HPDE6-E6E7 (cell line): ENCODE data around the gene CXCL3.

Experiments used
- DNase-seq: peaks from one replicate; pipeline ENCODE4 v3.0.0; 2011; ENCODE audit warnings: missing footprints; ENCODE audit errors: extremely low spot score

Gene CXCL3

DNA sequence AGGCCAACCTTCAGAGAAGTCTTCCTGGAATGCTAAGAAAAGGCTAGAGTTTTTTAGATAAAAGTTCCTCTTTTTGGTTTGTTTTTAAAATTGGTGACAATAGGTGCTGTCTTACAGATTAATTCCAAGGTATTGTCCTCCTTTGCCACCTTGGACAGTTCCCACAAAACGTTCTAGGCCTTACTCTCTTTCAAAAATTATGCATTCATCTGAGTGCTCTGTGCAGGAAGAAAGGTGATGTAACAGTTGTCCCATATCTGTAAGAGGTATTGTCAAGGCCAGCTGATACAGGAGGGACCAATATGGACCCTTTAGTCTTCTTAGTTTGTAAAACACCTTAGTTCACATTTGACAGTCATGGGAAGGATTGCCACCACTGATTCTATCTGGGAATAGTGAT is 24.2 kb downstream of the CXCL3 start:
- no peak for DNase-seq

DNA sequence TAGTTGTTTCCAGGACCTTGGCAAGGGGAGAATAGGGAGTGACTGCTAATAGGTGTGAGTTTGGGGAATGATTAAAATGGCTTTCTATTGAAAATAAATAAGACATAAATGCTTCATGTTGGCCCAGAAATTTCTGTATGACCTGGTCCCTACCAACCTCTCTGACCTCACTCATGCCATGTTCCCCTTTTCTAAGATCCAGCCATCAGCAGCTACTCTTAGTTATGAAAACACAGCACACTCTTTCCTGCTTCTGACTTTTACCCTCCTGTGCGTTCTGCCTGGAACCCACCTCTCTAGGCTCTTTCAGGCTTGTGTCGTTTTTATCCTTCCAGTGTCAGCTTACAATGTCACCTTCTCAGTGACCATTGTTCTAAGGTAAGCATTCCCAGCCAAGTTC is 25.2 kb downstream of the CXCL3 start:
- DNase-seq = no peak

GRCh38 chr4:74012130-74012529 is 26.4 kb downstream of the CXCL3 start:
- DNase-seq = no peak

DNA sequence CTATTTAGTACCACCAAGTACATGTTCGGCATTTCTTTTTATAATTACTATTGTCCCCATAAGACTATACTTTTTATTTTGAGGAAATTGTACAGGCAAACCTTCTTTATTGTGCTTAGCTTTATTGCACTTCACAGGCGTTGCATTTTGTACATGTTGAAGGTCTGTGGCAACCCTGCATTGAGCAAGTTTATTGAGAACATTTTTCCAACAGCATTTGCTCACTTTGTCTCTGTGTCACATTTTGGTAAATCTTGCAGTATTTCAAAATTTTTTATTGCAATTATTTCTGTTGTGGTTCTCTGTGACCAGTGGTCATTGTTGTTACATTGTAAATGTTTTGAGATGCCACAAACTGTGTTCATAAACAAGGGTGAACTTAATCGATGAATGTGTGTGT is 29.2 kb downstream of the CXCL3 start:
- no peak for DNase-seq

GRCh38 chr4:74006009-74006476 is 32.4 kb downstream of the CXCL3 start:
- no peak for DNase-seq

GRCh38 chr4:74005528-74005927 is 33.0 kb downstream of the CXCL3 start:
- DNase-seq = no peak

DNA sequence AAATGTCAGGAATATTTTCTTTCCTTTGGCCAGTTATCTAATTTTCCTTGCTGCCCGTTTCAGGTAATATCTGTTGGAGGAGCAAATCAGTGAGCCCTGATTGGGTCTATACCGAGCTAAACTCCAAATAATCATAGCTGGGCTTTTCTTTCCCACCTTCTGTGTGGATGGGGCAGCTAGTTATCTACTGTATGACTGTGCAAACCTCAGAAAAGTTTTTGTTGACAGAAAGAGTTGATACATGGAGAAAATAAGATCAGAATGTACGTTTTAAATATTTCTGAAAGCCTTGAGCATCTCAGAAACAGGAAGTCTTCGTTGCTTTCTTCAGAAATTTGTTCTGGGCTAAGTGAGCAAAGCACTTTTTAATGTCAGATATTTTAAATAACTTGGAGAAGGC is 33.8 kb downstream of the CXCL3 start:
- no peak for DNase-seq

DNA sequence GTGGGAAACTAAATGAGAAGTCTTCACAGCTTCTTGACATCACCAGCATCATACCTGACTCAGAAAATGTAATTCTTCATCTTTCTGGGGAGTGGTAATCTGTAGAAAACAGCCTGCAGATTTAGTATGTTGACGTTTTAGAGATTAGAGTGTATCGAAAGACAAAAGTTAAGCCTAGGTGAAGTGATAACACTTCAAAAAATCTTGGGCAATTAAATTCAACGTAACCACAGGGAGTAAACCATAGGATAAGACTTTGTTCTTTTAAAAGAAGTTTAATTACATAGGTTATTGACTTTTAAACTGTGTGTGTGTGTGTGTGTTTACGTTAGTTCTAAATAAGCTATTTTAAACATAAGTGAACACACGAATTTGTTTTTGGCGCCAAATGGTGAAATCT is 38.2 kb downstream of the CXCL3 start:
- DNase-seq = no peak

DNA sequence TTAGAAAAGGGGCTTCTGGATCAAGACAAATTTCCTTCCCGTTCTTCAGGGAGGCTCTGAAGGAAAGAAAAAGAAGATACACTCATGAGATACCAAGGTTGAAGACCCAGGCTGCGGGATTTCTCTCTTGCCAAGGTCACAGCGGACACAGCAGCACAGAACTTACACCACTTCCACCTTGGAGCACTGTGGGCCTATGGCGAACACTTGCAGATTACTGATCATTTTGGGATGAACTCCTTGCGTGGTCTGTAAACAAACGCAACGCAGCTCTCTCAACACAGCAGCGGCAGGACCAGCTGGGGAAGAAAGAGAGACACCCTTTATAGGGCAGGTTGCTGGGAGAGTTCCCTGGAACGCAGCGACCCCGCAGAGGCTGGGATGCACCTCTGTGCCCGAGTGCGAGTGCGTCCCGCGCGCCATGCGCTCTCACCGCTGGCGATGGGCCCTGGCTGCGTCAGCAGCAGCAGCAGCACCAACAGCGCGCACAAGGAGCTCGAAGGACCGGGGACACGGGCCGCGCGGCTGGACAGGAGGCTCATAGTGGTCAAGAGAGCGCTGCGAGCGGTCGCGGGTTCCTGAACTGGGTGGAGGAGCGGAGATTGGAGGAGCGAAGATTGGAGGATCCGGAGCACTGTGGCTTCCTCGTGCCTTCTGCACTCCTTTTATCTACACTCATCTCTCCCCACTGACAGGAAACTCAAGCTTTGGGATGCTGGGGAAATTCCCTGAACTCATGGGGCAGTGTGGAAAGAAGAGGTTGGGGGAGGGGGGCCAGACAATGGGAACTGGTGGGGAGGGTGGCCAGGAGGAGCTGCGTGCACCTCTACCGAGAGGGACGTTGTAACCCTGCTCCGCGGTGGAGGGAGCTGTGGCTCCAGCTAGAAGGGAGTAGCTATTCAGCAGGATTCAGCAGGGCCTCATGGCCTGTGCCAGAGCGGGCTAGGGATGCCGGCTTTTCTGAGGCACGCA is 40.2 kb downstream of the CXCL3 start, which contains the start of gene CXCL5:
Gene CXCL5 (minus strand): TSS at position 638 of the 972 bp plus-strand sequence. CDS start 96 bp downstream, at position 542.
- DNase-seq = no peak

GRCh38 chr4:73992050-73992449 is 46.4 kb downstream of the CXCL3 start:
- no peak for DNase-seq

DNA sequence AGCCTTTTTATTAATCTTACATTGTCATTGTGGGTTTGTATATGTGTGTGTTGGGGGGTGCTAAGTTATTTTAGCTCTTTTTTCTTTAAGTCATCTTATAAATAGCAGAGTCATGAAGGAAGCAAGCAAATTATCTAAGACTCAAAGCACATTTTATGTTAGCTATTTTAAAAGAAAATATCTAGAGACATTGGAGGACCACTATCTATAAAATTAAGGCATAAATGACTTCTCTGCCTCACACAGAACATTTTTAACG is 46.8 kb downstream of the CXCL3 start:
- no peak for DNase-seq

GRCh38 chr4:73990988-73991741 is 47.3 kb downstream of the CXCL3 start:
- no peak for DNase-seq

DNA sequence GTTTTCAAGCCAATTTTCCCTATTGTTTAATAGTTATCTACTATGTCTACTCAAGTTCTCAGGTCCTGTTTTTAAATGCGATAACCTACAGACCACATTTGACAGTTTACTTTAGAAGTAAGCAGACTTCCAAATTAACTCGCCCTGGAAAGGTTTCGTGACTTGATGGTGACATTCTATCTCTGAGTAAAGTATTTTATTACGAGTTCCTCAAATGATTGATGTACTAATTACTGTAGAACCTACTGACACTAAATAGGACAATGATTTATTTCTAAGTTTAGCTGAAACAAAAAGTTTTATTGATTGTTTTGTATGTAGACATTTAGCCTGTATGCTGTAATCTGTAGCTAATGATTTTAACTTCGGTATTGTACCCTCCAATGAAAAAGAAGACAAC is 48.6 kb downstream of the CXCL3 start:
- DNase-seq = no peak

DNA sequence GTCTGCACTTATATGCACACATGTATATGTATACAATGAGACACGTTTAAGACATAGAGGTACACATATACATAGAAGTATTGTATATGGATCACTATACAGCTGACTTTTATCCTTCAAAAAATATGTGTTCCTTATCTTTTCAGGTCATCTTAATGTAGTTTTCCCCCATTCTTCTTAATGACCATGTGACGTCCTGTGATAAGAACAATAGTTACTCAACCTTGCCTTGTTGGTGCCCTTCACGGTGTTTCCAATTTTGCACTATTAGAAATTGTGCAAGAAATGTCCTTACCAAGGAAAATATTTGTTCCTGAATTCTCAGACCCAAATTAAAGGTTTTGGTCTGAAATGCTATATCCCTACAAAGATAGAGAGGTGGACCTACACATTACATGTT is 49.5 kb downstream of the CXCL3 start:
- DNase-seq = no peak

- DNase-seq = no peak
Observed at GRCh38 chr4:73988061-73988460, 50.4 kb downstream of the CXCL3 start, which contains the start of gene PPBP. Gene PPBP, minus strand, starts transcription at chr4:73988190. Its CDS starts 87 bp downstream, at chr4:73988103.
